Measurements from ENCODE around the gene PRR30. TPM values are rescaled to one million over a fixed set of nuclear protein-coding genes. Genes with fewer than 3 reads are reported as not detected.
"Not testable (repeated sequence)": the region's sequence is repeated elsewhere in the genome, so short reads cannot be mapped to it uniquely, and the experiment has no call there.

The PRR30 gene
- total RNA-seq, 1 donor from 2014 or later = not detected

DNA sequence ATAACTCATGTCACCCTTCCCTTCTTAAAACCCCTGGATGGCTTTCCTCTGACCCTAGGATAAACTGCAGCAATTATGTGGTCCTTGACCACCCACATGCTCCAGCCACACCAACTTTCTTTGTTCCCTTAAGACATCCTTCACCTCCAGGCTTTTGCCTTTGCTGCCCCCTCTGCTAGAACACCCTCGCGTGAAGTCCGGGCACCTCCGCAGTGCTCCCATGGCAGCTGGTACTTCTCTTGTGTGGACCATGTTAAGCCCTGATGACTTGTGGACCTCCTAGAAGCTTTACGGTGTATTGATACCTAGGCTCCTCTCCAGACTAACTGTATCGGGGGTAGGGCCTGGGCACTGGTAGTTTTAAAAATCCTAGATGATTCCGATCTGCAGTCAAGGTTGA, 16.4 kb downstream of the PRR30 start:
- Histone ChIP-seq H3K4me3 (ENCODE audit: low read depth, low read length) (no peak overlapping the region), H3K27me3 (ENCODE audit: control insufficient read depth, insufficient read depth, low read length) (peaks cover 38% of the 10 kb centered on the region), H3K36me3 (ENCODE audit: control insufficient read depth, insufficient read depth, low read length) (no peaks in the 10 kb centered on the region)
- TF ChIP-seq, protein P1, sequence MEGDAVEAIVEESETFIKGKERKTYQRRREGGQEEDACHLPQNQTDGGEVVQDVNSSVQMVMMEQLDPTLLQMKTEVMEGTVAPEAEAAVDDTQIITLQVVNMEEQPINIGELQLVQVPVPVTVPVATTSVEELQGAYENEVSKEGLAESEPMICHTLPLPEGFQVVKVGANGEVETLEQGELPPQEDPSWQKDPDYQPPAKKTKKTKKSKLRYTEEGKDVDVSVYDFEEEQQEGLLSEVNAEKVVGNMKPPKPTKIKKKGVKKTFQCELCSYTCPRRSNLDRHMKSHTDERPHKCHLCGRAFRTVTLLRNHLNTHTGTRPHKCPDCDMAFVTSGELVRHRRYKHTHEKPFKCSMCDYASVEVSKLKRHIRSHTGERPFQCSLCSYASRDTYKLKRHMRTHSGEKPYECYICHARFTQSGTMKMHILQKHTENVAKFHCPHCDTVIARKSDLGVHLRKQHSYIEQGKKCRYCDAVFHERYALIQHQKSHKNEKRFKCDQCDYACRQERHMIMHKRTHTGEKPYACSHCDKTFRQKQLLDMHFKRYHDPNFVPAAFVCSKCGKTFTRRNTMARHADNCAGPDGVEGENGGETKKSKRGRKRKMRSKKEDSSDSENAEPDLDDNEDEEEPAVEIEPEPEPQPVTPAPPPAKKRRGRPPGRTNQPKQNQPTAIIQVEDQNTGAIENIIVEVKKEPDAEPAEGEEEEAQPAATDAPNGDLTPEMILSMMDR (IDR thresholded peaks at IDR 0.05; ENCODE audit: insufficient read depth, low read length, poor library complexity, severe bottlenecking) = no peak
- no peak for DNase-seq (ENCODE audit: low read depth)

GRCh38 chr2:27121906-27122305, 17.3 kb downstream of the PRR30 start:
- TF ChIP-seq, protein P1 (IDR thresholded peaks at IDR 0.05; ENCODE audit: insufficient read depth, low read length, poor library complexity, severe bottlenecking) = no peak
- peaks cover 39% of the 10 kb centered on the region for H3K27me3 ChIP-seq (ENCODE audit: control insufficient read depth, insufficient read depth, low read length)

DNA sequence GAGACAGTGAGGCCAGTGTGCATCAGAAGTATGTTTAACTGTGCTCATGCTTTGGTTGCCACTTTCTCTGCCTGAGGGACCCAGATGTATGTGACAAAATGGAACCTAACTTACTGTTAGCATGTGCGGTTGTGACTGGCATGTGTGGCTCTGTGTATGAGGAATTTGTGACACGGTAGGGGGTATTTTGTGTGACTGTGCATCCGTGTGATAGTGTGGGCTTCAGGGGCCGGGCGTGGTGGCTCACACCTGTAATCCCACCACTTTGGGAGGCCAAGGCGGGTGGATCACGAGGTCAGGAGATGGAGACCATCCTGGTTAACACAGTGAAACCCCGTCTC, 19.9 kb downstream of the PRR30 start:
- peaks cover 43% of the 10 kb centered on the region for H3K27me3 ChIP-seq (ENCODE audit: control insufficient read depth, insufficient read depth, low read length)
- not testable (repeated sequence) for H3K36me3 ChIP-seq (ENCODE audit: control insufficient read depth, insufficient read depth, low read length)

More at GRCh38 chr2:27121906-27122305, 17.3 kb downstream of the PRR30 start:
- Histone ChIP-seq H3K36me3 (ENCODE audit: control insufficient read depth, insufficient read depth, low read length) (no peaks in the 10 kb centered on the region), H3K4me3 (ENCODE audit: low read depth, low read length) (no peak overlapping the region)
- no peak for DNase-seq (ENCODE audit: low read depth)

DNA sequence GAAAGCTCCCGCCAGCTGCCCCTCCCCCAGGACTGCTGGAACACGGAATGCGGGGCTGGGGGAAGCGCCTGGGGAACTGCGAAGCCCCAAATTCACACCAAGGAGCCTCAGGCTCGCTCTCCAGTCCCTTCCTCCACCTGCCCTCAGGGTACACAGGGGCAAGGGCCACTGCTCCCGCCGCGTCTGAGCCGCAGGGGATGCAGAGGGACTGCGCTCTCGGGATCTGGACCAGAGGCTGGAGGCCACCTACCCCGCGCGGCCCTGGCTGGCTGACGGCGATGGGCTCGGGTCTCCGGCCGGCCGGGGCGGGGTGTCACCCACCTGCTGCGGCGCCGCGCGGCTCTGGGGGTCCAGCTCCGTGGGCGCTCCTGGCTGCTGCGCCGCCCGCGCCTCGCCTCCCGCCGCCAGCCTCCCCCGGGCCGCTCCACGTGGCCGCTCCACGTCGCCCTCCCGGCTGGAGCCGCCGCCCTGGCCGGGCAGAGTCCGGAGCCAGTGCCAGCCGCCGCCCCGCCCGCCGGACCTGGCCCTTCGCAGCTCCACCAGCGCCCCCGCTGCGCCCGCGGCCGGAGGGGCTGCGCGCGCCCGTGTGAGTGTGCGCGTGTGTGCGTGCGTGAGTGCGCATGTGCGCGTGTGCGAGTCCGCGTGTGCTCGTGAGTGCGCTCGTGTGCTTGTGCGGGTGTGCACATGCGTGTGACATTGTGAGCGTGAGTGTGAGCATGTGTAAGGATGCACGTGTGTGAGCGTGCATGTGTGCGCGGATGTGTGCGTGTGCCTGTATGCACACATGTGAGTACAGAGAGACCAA, 20.5 kb downstream of the PRR30 start, which contains the start of gene CGREF1:
Gene CGREF1 (minus strand): TSS at position 604 of the 805 bp plus-strand sequence. CDS start 14,762 bp downstream, outside the sequence.
- DNase-seq (ENCODE audit: low read depth) = no peak
- H3K27me3 ChIP-seq (ENCODE audit: control insufficient read depth, insufficient read depth, low read length) = peaks cover 41% of the 10 kb centered on the region
- H3K4me3 ChIP-seq (ENCODE audit: low read depth, low read length) = peak within 1 kb of the TSS; percentile 14
- TF ChIP-seq, protein P1 (IDR thresholded peaks at IDR 0.05; ENCODE audit: insufficient read depth, low read length, poor library complexity, severe bottlenecking) = no peak
- no peaks in the 10 kb centered on the region for H3K36me3 ChIP-seq (ENCODE audit: control insufficient read depth, insufficient read depth, low read length)

More for the DNA sequence above, 19.9 kb downstream of the PRR30 start:
- not testable (repeated sequence) for H3K4me3 ChIP-seq (ENCODE audit: low read depth, low read length); DNase-seq (ENCODE audit: low read depth)

DNA sequence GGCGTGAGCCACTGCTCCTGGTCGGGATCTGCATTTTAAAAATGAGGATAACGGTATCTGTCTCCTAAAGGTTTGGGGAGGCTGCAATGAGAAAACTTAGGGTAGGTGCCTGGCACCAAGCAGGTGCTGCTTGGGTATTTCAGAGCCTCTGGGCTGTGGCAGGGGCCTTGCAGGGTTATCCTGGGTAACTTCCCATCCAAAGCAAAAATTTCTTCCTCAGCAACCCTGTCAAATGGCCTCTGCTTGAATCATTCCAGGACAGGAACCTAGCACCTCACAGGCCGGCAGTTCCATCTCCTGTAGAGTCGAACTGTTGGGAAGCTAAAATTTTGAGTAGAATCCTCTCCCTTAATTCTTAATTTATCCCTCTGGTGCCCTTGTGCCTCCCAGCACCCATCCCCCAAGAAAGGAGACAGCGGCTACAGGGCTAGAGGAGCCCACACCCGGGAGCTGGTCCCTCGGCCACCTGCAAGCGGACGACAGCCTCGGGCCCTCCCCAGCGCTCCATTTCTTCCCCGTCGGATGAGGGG, 21.1 kb downstream of the PRR30 start:
- TF ChIP-seq, protein P1 (IDR thresholded peaks at IDR 0.05; ENCODE audit: insufficient read depth, low read length, poor library complexity, severe bottlenecking) = no peak
- H3K4me3 ChIP-seq (ENCODE audit: low read depth, low read length) = peak overlapping the region; percentile 14
- peaks cover 35% of the 10 kb centered on the region for H3K27me3 ChIP-seq (ENCODE audit: control insufficient read depth, insufficient read depth, low read length)
- H3K36me3 ChIP-seq (ENCODE audit: control insufficient read depth, insufficient read depth, low read length) = no peaks in the 10 kb centered on the region
- no peak for DNase-seq (ENCODE audit: low read depth)

- no peaks in the 10 kb centered on the region for H3K36me3 ChIP-seq (ENCODE audit: control insufficient read depth, insufficient read depth, low read length)
- TF ChIP-seq, protein P1 (IDR thresholded peaks at IDR 0.05; ENCODE audit: insufficient read depth, low read length, poor library complexity, severe bottlenecking) = no peak
- DNase-seq (ENCODE audit: low read depth) = no peak
- no peak overlapping the region for H3K4me3 ChIP-seq (ENCODE audit: low read depth, low read length)
- H3K27me3 ChIP-seq (ENCODE audit: control insufficient read depth, insufficient read depth, low read length) = peaks cover 26% of the 10 kb centered on the region
Observed at GRCh38 chr2:27115519-27115918, 23.7 kb downstream of the PRR30 start.

DNA sequence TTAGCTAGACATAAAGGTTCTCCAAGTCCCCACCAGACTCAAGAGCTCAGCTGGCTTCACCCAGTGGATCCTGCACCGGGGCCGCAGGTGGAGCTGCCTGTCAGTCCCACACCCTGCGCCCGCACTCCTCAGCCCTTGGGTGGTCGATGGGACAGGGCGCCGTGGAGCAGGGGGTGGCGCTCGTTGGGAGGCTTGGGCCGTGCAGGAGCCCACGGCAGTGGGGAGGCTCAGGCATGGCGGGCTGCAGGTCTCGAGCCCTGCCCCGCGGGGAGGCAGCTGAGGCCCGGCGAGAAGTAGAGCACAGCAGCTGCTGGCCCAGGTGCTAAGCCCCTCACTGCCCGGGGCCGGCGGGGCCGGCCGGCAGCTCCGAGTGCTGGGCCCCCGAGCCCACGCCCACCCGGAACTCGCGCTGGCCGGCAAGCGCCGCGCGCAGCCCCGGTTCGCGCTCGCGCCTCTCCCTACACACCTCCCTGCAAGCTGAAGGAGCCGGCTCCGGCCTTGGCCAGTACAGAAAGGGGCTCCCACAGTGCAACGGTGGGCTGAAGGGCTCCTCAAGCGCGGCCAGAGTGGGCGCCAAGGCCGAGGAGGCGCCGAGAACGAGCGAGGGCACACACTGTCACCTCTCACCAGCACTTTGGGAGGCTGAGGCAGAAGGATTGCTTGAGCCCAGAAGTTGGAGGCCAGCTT, 27.7 kb downstream of the PRR30 start:
- H3K36me3 ChIP-seq (ENCODE audit: control insufficient read depth, insufficient read depth, low read length); H3K4me3 ChIP-seq (ENCODE audit: low read depth, low read length); H3K27me3 ChIP-seq (ENCODE audit: control insufficient read depth, insufficient read depth, low read length); DNase-seq (ENCODE audit: low read depth): not testable (repeated sequence)

DNA sequence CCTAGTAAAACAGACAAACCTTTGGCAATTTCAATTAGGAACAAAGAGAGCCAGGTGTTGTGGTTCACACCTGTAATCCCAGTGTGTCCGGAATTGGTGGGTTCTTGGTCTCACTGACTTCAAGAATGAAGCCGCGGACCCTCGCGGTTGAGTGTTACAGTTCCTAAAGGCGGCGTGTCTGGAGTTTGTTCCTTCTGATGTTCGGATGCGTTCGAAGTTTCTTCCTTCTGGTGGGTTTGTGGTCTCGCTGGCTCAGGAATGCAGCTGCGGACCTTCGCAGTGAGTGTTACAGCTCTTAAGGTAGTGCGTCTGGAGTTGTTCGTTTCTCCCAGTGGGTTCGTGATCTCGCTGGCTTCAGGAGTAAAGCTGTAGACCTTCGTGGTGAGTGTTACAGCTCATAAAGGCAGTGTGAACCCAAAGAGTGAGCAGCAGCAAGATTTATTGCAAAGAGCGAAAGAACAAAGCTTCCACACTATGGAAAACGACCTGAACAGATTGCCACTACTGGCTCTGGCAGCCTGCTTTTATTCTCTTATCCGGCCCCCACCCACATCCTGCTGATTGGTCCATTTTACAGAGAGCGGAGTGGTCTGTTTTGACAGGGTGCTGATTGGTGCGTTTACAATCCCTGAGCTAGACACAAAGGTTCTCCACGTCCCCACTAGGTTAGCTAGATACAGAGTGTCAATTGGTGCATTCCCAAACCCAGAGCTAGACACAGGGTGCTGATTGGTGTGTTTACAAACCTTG, 28.4 kb downstream of the PRR30 start:
- not testable (repeated sequence) for H3K36me3 ChIP-seq (ENCODE audit: control insufficient read depth, insufficient read depth, low read length); H3K4me3 ChIP-seq (ENCODE audit: low read depth, low read length); H3K27me3 ChIP-seq (ENCODE audit: control insufficient read depth, insufficient read depth, low read length); DNase-seq (ENCODE audit: low read depth)

Data from kidney epithelial cell (primary cell).